Thyroid gland (tissue), 4 donors: Measurements from ENCODE around the gene ZBTB4.

Experiments
- CTCF ChIP-seq, 6 experiments: fragments of 200-600 bp in 3 of 6; fragments of 450-650 bp in 3 of 6; sonication (generic) in 3 of 6; IDR thresholded peaks; one replicate each; pipeline ENCODE4 v1.5.1; 2016 to 2019; ENCODE audit warnings: antibody characterized with exemption in 6 of 6, mild to moderate bottlenecking in 2 of 6, inconsistent platforms in 1 of 6, moderate library complexity in 1 of 6
- POLR2A ChIP-seq, 2 donors: fragments of 450-650 bp; IDR thresholded peaks; one replicate each; pipeline ENCODE4 v1.6.1; 2017; ENCODE audit warnings: antibody characterized with exemption in 2 of 2, mild to moderate bottlenecking in 2 of 2, moderate library complexity in 1 of 2

DNA sequence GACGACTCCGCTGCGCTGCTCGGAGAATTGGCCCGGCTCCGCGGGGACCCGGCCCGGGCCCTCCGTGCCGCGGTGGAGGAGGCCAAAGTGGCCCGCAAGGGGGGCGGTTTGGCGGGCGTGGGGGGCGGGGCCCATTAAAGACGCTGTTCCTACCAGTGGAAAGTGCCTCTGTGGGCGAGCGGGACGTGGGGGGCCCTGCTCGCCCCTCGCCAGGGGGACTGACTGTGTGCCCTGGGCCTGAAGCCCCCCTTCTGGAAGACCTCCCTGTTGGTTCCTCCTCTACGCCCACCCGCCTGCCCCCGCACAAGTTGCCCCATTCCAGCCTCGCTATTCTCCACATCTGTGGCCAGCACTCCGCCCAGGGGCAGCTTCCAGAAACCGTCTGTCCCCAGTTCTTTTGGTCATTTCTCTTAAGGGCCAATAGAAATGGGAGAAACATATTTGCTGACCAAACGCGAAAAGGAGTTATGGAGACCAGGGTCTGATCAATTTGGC lies 42.0 kb downstream of the ZBTB4 start:
- no peak for TF ChIP-seq CTCF (IDR thresholded peaks at IDR 0.05)
- no peak for TF ChIP-seq POLR2A (IDR thresholded peaks at IDR 0.05)
